ENCODE measurements around the gene KCNK2.
A peak's percentile ranks its signal among the peaks of the same experiment; 100 is the strongest.

Gene KCNK2

DNA sequence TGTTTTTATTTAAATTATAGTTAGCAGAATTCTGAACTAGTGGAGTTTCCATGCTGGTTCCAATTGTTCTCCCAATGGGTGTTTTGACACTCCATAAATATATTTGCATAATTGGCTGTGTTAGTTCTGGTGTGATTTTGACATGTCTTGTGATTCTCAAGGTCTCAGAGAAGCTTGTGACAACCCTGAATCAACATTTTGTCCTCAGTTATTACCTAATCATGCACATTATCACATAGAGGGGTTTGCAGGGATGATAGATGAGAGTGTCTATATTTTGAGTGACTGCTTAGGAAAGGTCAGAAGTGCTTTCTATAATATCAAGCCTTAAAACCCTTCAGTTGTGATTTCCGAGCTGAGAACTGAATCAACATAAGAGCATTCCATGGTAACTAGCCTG lies 11.5 kb upstream of the KCNK2 start:
- no peak overlapping the region for H3K4ac ChIP-seq (ENCODE audit: low read depth, low read length)
- no peak overlapping the region for H2BK120ac ChIP-seq (ENCODE audit: insufficient read depth, low read length, poor library complexity)
- H2AFZ ChIP-seq (ENCODE audit: insufficient read depth, low read length, poor library complexity): no peak overlapping the region
- no peak overlapping the region for H4K8ac ChIP-seq (ENCODE audit: low read depth, low read length)
- no peaks in the 10 kb centered on the region for H3K9me3 ChIP-seq (ENCODE audit: insufficient read depth, low read depth, low read length)
- no peak overlapping the region for H2BK5ac ChIP-seq (ENCODE audit: low read depth, low read length, poor library complexity)
- no peak overlapping the region for H4K91ac ChIP-seq (ENCODE audit: low read depth, low read length)
- no peak for DNase-seq
- H3K4me2 ChIP-seq (ENCODE audit: low read length): no peak overlapping the region
- no CpG with 5 or more reads among the region's 1 CpG for WGBS (ENCODE audit: extremely low coverage, insufficient coverage, insufficient read length)
- no peaks in the 10 kb centered on the region for H3K79me2 ChIP-seq (ENCODE audit: control insufficient read depth, insufficient read depth, low read length, poor library complexity)
- H3K18ac ChIP-seq (ENCODE audit: low read length): no peak overlapping the region
- H3K36me3 ChIP-seq (ENCODE audit: control insufficient read depth in 1 of 2, insufficient read depth in 2 of 2, low read length in 2 of 2): no peaks in the 10 kb centered on the region
- H4K12ac ChIP-seq (ENCODE audit: low read depth, low read length): no peak overlapping the region
- no peak overlapping the region for H3K27ac ChIP-seq (ENCODE audit: low read depth, low read length)
- no peaks in the 10 kb centered on the region for H3K27me3 ChIP-seq (ENCODE audit: insufficient read depth, low read length)
- H3K79me1 ChIP-seq (ENCODE audit: low read length): no peaks in the 10 kb centered on the region
- no peak overlapping the region for H3K23ac ChIP-seq (ENCODE audit: low read length)
- no peaks in the 10 kb centered on the region for H3K4me1 ChIP-seq (ENCODE audit: control insufficient read depth in 1 of 2, insufficient read depth in 2 of 2, low read length in 2 of 2)
- H2AK5ac ChIP-seq (ENCODE audit: low read length): no peak overlapping the region
- no peak overlapping the region for H2BK12ac ChIP-seq (ENCODE audit: low read length)
- no peak overlapping the region for H3K14ac ChIP-seq (ENCODE audit: low read length)
- H3K9ac ChIP-seq (ENCODE audit: low read length): no peak overlapping the region
- no peak overlapping the region for H3K4me3 ChIP-seq (ENCODE audit: low read depth, low read length)

DNA sequence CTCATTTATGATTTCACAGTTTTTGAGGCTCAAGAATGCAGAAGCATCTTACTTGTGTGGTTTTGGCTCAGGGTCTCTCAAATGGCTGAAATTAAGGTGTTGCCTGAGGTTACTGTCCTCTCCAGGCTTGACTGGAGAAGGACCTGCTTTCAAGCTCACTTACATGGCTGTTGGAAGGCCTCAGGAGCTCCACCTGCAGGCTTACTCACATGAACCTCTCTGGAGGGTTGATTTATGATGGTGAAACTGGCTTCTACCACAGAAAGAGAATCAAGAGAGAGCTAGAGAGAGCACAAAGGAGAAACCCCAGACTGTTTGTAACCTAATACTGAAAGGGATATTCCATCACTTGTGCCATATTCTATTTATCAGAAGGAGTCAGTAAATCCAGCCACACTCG lies 6.2 kb upstream of the KCNK2 start:
- Histone ChIP-seq H2BK120ac (ENCODE audit: insufficient read depth, low read length, poor library complexity) (no peak overlapping the region), H3K36me3 (ENCODE audit: control insufficient read depth in 1 of 2, insufficient read depth in 2 of 2, low read length in 2 of 2) (no peaks in the 10 kb centered on the region), H3K4me1 (ENCODE audit: control insufficient read depth in 1 of 2, insufficient read depth in 2 of 2, low read length in 2 of 2) (no peaks in the 10 kb centered on the region), H3K14ac (ENCODE audit: low read length) (no peak overlapping the region), H2BK5ac (ENCODE audit: low read depth, low read length, poor library complexity) (no peak overlapping the region), H4K8ac (ENCODE audit: low read depth, low read length) (no peak overlapping the region), H3K9me3 (ENCODE audit: insufficient read depth, low read depth, low read length) (no peaks in the 10 kb centered on the region), H4K91ac (ENCODE audit: low read depth, low read length) (no peak overlapping the region), H4K12ac (ENCODE audit: low read depth, low read length) (no peak overlapping the region), H3K79me1 (ENCODE audit: low read length) (no peaks in the 10 kb centered on the region), H3K23ac (ENCODE audit: low read length) (no peak overlapping the region), H2AK5ac (ENCODE audit: low read length) (no peak overlapping the region), H2BK12ac (ENCODE audit: low read length) (no peak overlapping the region), H3K4me2 (ENCODE audit: low read length) (no peak overlapping the region), H3K4ac (ENCODE audit: low read depth, low read length) (no peak overlapping the region), H3K27ac (ENCODE audit: low read depth, low read length) (no peak overlapping the region), H3K9ac (ENCODE audit: low read length) (no peak overlapping the region), H3K18ac (ENCODE audit: low read length) (no peak overlapping the region), H2AFZ (ENCODE audit: insufficient read depth, low read length, poor library complexity) (no peak overlapping the region), H3K4me3 (ENCODE audit: low read depth, low read length) (no peak overlapping the region), H3K27me3 (ENCODE audit: insufficient read depth, low read length) (peaks cover 9% of the 10 kb centered on the region), H3K79me2 (ENCODE audit: control insufficient read depth, insufficient read depth, low read length, poor library complexity) (no peaks in the 10 kb centered on the region)
- DNase-seq: peak; percentile 56 to 61
- WGBS (ENCODE audit: extremely low coverage, insufficient coverage, insufficient read length): no CpG with 5 or more reads among the region's 1 CpG

DNA sequence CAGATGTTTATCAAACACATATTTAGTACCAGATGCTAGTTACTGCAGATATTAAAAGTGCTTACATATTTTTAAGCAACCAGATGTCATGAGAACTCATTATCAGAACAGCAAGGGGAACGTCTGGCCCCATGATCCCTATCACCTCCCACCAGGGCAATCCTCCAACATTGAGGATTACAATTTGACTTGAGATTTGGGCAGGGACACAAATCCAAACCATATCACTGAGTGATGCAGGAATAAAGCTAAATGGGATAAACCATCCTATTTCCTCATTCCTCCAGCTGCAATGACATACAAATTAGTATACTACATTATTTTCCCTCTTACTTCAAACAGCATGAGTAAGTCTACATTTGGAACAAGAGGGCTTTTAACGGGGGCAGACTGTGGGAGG lies 3.1 kb upstream of the KCNK2 start:
- Histone ChIP-seq H3K23ac (ENCODE audit: low read length) (no peak overlapping the region), H3K9ac (ENCODE audit: low read length) (no peak overlapping the region), H4K8ac (ENCODE audit: low read depth, low read length) (no peak overlapping the region), H3K9me3 (ENCODE audit: insufficient read depth, low read depth, low read length) (peaks cover 4% of the 10 kb centered on the region), H2BK120ac (ENCODE audit: insufficient read depth, low read length, poor library complexity) (no peak overlapping the region), H2AFZ (ENCODE audit: insufficient read depth, low read length, poor library complexity) (no peak overlapping the region), H3K4ac (ENCODE audit: low read depth, low read length) (no peak overlapping the region), H3K36me3 (ENCODE audit: control insufficient read depth in 1 of 2, insufficient read depth in 2 of 2, low read length in 2 of 2) (no peaks in the 10 kb centered on the region), H3K14ac (ENCODE audit: low read length) (no peak overlapping the region), H4K12ac (ENCODE audit: low read depth, low read length) (no peak overlapping the region), H3K79me1 (ENCODE audit: low read length) (no peaks in the 10 kb centered on the region), H3K4me1 (ENCODE audit: control insufficient read depth in 1 of 2, insufficient read depth in 2 of 2, low read length in 2 of 2) (peaks cover 4 to 6% of the 10 kb centered on the region in 2 experiments), H3K79me2 (ENCODE audit: control insufficient read depth, insufficient read depth, low read length, poor library complexity) (no peaks in the 10 kb centered on the region), H2AK5ac (ENCODE audit: low read length) (no peak overlapping the region), H3K4me3 (ENCODE audit: low read depth, low read length) (no peak overlapping the region), H4K91ac (ENCODE audit: low read depth, low read length) (no peak overlapping the region), H2BK12ac (ENCODE audit: low read length) (no peak overlapping the region), H3K18ac (ENCODE audit: low read length) (no peak overlapping the region), H3K4me2 (ENCODE audit: low read length) (no peak overlapping the region), H3K27me3 (ENCODE audit: insufficient read depth, low read length) (peaks cover 30% of the 10 kb centered on the region), H2BK5ac (ENCODE audit: low read depth, low read length, poor library complexity) (no peak overlapping the region), H3K27ac (ENCODE audit: low read depth, low read length) (no peak overlapping the region)
- no CpG with 5 or more reads among the region's 2 CpGs for WGBS (ENCODE audit: extremely low coverage, insufficient coverage, insufficient read length)
- DNase-seq: no peak

DNA sequence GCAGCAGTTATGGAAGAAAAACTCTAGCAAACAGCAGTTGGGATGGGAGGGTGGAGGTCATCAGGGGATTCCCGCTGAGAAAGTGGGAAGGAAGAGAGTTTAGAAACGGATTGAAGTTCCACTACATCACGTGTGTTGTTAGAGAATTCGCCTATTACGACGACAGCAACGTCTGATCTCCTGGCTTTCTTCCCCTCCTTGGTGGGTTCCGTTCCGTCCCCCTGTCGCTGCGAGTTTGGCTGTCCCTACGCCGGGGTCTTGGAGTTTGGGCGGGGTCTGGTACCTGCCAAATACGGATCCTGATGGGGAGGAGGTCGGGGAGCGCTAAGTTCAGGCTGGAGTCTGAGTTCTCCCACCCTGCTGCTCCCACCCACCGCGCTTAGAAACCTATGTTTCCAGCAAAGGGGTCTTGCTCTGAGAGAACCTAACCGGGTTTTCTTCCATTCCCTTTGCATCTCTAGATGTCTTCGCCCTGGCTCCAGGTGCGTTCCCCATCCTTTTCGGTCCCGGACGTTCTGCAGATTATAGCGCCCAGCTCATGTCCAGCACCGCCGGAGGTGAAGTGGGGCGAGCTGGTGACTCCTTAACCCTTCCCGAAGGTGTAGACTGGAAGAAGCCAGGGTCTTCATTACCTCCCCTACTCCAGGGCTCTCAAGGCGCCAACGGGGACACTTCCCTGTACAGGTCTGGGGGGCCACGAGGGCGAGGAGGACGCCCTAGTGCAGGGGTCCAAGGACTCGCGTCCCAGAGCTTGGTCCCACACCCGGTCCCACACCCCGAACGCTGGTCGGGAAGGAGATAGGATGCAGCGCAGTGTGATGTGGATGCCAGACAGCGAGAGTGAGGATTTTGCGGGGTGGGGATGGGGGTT lies 641 bp upstream of the KCNK2 start:
- Histone ChIP-seq H3K18ac (ENCODE audit: low read length) (no peak overlapping the region), H3K4me3 (ENCODE audit: low read depth, low read length) (no peak overlapping the region), H2AK5ac (ENCODE audit: low read length) (no peak overlapping the region), H2BK120ac (ENCODE audit: insufficient read depth, low read length, poor library complexity) (no peak overlapping the region), H2AFZ (ENCODE audit: insufficient read depth, low read length, poor library complexity) (no peak overlapping the region), H3K27ac (ENCODE audit: low read depth, low read length) (no peak overlapping the region), H3K9me3 (ENCODE audit: insufficient read depth, low read depth, low read length) (peaks cover 4% of the 10 kb centered on the region), H3K14ac (ENCODE audit: low read length) (no peak overlapping the region), H3K9ac (ENCODE audit: low read length) (no peak overlapping the region), H3K79me2 (ENCODE audit: control insufficient read depth, insufficient read depth, low read length, poor library complexity) (no peaks in the 10 kb centered on the region), H3K4me1 (ENCODE audit: control insufficient read depth in 1 of 2, insufficient read depth in 2 of 2, low read length in 2 of 2) (peaks cover 4 to 6% of the 10 kb centered on the region in 2 experiments), H4K12ac (ENCODE audit: low read depth, low read length) (no peak overlapping the region), H2BK12ac (ENCODE audit: low read length) (no peak overlapping the region), H3K4ac (ENCODE audit: low read depth, low read length) (no peak overlapping the region), H2BK5ac (ENCODE audit: low read depth, low read length, poor library complexity) (no peak overlapping the region), H4K8ac (ENCODE audit: low read depth, low read length) (no peak overlapping the region), H3K36me3 (ENCODE audit: control insufficient read depth in 1 of 2, insufficient read depth in 2 of 2, low read length in 2 of 2) (no peaks in the 10 kb centered on the region), H4K91ac (ENCODE audit: low read depth, low read length) (no peak overlapping the region), H3K23ac (ENCODE audit: low read length) (no peak overlapping the region), H3K27me3 (ENCODE audit: insufficient read depth, low read length) (peaks cover 34% of the 10 kb centered on the region), H3K4me2 (ENCODE audit: low read length) (peak overlapping the region; percentile 74), H3K79me1 (ENCODE audit: low read length) (no peaks in the 10 kb centered on the region)
- no peak for DNase-seq
- WGBS (ENCODE audit: extremely low coverage, insufficient coverage, insufficient read length): no CpG with 5 or more reads among the region's 44 CpGs

All from trophoblast cell (in vitro differentiated cells and primary cell).